Measurements from ENCODE around the gene BRME1.
A peak's percentile ranks its signal among the peaks of the same experiment; 100 is the strongest.

Gene BRME1

DNA sequence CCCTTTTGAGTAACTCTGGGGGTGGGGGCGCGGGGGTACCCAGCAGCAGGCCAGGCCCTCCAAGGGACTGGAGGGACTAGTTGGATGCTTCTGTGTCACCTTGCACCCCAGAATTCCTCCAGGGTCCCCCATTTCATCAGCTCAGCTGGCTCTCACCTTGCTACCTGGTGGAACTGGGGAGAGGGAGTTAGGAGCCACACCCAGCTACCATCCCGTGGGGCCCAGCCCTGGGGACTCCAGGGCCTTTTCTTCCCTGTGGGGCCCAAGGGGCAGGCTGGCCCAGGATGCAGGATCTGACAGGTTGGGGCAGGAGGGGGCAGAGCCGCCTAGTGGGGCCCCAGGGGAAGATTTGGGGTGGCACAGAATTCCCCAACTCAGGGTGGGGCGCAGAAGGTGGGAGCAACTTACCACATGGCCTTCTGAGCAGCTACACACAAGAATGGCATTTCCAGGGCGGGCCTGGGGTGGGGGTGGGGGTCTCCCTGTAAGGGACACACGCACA is 61.7 kb downstream of the BRME1 start:
- DNase-seq (ENCODE audit: low spot score) = no peak

DNA sequence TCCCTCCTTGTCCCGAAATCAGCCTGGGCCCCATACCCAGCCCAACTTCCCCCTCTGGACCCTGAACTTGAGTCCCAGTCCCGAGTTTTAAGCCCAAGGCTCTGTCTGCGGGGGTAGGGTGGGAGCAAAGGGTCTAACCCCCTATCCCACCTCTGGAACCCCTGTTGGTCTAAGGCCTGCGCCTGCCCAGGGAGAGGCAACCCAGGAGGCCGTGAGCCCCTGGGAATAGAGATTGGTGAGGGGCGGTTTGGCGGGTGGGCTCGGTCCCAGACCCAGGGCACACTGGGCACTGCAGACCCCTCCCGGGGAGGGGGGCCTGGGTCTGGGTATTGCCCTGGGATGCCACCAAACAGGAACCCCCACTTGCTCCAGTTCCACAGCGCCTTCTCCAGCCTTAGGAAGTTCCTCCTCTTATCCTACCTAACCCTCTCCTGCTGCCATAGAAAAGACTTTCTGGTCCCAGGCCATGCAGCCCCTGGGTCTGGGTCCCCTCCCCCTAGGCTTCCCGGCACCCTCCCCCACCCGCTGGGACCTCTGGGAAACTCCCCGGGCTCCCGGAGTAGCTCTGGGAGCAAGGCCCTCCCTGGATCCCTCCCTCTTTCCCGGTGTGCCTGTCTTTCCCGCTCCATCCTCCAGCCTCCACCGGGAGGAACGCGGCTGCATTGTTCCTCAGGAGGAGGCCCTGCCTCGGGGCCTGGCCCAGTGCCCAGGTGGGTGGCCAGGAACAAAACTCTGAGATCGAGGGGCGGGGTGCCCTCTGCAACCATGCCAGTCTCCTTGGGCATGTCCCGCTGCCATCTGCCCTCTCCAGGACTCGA is 62.6 kb downstream of the BRME1 start:
- DNase-seq (ENCODE audit: low spot score) = no peak

DNA sequence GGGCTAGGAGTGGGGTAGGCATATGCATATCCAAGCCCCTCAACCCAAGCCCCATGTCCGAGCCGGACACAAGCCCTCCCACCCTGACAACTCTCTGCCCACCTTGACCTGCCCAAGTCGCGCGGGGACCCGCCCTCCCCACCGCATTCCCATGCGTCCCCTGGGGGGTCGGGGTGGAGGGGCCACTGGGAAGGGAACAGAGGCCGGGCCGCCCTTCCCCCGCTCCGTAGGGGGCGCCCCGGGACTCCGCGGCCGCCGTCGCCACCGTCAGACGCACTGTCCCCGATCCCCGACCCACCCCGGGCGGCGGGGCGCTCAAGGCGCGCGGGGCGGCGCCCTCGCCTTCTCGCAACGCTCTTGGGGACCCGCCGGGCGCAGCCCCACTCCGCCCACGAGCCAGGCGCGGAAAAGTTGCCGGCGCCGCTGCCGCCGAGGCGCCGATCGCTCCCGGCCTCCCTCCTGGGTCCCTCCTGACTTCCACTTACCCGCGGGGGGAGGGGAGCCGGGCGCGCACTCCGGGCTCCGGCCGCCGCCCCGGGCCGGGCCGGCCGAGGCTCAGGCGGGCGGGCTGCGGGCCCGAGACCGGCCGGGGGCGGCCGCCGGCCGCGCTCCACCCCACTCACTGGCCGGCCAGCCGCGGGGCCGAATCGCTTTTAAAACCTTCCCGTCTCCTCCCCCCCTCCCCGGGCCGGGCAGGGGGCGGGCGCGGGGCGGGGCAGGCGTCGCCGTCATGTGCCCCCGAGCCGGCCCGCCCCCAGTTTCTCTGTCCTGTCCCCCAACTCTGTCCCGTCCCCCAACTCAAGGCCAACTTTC is 63.4 kb downstream of the BRME1 start:
- DNase-seq (ENCODE audit: low spot score) = peak; percentile 70

DNA sequence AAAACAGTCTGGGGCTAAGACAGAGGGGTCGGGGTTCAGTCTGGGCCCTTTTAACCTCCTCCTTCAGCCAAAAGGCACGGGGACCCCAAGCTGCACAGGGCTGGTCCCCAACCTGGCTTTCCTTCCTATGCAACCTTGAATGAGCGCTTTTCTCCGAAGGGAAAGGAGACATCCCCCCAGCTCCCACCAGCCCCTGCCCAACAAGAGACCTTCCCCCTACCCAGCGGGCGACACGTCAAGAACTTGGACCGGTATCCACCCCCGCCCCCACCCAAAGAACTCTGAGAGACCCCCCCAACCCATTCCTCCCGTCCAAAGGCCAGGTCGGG is 64.0 kb downstream of the BRME1 start:
- DNase-seq (ENCODE audit: low spot score) = no peak

DNA sequence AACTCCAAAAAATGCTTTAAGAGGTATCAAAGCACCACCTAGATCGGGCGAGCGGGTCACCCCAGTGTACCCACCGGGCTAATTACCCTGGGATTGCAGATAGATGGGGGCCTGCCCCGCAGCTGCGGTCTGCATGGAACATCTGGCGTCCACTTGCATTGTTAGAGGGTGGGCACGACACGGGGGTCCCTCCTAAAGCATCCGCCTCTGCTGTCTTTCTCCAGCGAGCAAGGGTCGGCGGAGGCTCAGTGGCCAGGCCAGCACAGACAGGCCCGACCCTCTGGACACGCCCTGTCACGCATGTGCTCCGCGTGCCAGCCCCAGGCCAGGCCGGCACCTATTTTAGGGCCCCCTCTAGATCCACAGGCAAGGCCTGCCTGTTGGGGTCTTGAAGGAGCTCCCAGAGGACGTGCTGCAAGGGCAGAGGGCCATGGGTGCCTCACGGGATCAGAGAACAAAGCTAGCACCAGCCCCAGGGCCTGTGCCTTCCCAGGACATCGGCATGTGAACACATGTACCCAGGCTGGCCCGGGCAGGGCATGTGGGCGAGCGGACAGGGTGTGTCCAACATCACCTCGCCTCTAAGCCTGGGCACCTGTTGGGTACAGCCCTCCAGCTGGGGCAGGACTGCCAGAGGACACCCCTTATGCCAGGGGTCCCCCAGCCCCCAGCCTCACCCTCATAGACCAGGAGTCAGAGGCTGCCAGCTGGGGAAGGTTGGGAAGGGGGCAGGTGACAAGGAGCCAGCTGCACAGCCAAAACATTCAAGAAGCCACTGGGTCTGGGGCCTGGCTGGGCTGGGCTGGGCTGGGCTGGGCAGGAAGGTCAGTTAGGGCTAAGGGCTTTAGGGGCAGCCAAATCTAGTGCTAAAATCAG is 64.6 kb downstream of the BRME1 start:
- no peak for DNase-seq (ENCODE audit: low spot score)

DNA sequence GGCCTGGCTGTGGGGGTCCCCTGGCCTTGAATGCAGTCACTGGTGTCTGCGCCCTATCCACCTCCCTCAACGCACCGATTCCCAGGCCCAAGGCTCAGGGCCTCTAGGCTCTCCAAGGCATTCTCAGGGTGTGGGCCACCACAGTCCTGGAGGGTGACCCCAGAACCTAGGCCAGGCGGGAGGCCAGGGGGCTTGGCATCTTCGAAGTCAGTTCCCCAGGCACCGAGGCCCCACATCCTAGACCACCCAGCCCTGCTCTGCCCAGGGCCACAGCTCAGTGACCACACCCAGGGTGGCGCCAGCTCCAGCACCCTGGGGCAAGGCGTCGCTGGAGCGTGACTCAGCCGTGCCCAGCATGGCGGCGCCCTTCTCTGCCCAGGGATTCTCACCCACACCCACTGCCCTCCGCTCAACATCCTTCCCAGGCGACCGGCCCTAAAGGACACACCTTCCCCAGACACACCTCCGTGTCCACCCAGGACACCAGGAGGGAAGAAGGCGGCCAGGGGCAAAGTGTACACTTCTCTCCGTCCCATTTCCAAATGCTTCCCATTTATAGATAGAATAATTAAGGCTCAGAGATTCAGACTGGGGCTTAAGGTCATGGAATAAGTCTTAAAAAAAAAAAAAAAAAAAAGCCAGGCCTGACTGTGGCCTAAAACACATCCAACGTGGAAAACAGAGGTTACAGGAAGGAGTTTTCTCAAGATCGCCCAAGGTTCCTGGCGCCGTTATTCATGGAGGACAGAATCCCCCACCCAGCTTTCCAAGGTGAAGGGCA is 65.4 kb downstream of the BRME1 start:
- DNase-seq (ENCODE audit: low spot score) = peak; percentile 58

DNA sequence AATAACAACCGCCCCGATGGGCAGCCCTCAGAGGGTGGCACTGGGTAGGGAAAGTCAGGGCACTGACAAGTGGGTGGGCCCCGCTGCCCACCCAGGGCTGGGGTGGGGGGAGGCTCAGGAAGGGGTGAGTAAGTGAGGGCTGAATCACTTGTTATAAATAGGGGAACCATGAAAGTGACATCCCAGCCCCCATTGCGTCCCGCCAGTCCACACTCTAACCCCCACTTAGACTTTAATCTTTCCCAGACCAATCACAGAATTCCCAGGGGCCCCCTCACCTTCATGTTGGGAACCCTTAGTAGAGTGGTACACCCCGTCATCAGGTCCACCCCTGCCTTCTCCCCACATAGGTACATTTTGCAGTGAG is 66.0 kb downstream of the BRME1 start:
- DNase-seq (ENCODE audit: low spot score) = no peak

DNA sequence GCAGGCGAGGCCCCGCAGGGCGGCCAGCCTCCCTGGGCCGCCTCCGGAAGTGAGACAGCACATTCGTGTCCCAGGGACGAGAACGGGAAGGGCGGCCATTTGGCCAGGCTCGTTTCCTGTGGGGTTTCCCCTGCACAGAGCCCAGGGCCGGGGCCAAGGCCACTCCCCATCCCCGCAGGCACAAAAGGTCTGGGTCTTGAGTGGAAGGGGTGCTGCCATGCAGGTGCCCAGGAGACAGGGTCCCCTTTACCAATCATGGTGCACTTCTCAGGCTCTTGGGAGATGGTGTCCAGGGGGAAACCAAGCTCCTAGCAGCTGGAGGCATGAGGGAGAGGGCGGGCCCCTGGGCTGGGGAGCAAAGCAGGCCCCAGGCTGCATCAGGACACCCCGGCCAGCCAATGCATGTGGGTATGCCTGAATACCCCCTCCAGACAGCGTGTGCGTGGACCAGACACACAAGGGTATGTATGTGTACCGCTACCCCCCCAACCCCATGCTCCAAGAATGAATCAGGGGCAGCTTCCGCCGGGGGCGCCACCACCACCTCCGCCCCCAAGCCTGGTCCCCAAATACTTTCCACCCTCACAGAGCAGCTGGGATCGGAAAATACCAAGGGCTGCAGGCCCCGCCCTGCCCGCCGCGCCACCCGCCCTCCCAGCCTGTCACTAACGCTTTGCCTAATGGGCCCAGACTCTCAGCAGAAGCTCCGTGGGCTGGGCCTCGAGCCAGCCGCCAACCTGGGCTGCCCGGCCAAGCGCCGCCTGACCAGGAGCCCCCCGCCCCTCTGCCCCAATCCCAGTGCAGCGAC is 66.6 kb downstream of the BRME1 start:
- peak; percentile 91 for DNase-seq (ENCODE audit: low spot score)

DNA sequence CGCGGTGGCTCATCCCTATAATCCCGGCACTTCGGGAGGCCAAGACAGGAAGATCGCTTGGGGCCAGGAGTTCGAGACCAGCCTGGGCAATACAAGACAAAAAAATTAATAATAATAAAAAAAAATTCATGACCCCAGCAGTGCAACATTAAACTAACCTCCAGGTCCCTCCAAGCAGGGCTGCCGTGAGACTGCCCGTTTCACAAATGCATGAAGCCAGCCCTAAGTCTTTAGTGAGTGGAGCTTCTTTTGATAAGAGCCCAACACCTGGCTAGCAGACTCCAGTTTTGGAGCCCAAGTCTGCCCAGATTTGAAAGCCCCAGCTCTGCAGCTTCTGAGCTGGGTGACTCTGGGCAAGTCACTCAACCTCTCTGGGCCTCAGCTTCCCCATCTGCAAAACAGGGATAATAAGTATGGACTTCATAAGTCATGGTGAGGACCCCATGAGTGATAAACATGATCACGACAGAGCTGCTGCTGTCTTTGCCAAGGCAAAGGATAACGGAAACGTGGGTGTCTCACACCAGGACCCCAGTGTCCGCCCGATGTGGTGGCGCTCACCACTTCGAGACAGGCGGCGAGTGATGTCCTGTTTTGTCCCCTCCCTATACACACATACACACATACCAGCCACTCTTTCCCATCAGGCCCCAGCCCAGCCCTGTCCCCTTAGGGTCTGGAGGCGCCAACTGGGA is 67.3 kb downstream of the BRME1 start:
- no peak for DNase-seq (ENCODE audit: low spot score)

DNA sequence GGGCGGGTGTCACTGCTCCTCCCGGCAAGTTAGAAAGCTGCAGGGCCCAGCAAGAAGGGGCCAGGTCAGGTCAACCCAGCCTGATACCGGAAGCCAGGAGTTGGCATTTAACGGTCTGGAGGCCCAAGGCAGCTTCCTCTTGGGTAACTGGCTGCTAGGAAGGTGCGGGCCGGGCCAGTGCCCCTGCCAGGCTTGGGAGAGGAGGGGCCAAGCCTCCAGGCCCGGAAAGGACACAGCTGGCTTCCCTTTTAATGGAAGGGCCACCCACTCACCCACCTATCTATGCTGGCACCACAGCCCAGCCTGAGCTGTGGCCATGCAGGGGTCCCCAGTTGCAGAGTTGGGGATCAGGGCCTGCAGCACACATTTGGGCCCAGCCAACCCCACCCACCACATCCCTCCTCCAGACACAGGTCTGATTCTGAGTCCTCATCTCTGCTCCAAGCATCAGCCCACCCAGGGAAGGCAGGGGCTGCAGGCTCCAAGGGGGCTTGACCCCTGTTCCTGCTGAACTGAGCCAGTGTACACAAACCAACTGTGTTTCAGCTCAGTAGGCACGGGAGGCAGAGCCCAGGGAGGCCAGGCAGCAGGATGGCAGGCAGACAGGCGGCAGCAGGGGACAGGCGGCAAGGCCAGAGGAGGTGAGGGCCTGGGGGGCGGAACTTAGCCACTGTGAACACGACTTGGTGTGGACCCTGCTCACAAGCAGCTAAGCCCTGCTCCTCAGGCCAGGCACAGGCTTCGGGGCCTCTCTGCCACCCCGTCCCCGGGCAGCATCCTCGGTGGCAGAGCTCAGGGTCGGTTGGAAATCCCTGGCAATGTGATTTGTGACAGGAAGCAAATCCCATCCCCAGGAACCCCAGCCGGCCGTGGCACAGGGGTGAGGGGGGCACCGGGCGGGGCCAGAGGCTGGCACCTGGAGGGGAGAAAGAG is 69.9 kb downstream of the BRME1 start:
- DNase-seq (ENCODE audit: low spot score) = no peak

DNA sequence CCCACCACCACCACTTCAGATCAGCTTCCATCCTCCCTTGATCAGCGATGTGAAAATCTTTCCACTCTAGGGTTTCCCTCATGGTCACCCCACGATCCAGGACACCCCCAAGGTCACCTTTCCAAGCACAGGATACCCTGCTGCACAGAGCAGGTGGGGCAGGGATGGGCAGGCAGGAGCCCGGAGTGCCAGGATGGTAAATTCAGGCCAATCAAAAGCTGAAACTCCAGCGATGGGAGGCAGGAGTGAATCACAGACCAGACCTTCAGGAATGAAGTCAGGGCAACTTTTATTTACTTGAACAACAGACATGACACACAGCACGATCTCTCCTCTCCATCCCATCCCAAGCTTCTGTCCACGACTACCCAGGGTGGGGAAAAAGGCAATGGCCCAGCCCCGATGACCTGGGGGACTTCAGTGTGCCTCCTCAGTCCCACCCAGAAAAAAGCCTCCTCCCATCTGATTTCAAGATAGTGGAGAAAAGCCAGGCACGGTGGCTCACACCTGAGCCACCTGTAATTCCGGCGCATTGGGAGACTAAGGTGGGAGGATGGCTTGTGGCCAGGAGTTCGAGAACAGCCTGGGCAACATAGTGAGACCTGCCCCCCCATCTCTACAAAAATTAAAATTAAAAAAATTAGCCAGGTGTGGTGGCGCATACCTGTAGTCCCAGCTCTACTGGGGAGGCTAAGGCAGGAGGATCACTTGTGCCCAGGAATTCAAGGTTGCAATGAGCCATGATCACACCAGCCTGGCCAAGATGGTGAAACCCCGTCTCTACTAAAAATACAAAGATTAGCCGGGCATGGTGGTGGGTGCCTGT is 71.5 kb downstream of the BRME1 start:
- DNase-seq (ENCODE audit: low spot score) = no peak

DNA sequence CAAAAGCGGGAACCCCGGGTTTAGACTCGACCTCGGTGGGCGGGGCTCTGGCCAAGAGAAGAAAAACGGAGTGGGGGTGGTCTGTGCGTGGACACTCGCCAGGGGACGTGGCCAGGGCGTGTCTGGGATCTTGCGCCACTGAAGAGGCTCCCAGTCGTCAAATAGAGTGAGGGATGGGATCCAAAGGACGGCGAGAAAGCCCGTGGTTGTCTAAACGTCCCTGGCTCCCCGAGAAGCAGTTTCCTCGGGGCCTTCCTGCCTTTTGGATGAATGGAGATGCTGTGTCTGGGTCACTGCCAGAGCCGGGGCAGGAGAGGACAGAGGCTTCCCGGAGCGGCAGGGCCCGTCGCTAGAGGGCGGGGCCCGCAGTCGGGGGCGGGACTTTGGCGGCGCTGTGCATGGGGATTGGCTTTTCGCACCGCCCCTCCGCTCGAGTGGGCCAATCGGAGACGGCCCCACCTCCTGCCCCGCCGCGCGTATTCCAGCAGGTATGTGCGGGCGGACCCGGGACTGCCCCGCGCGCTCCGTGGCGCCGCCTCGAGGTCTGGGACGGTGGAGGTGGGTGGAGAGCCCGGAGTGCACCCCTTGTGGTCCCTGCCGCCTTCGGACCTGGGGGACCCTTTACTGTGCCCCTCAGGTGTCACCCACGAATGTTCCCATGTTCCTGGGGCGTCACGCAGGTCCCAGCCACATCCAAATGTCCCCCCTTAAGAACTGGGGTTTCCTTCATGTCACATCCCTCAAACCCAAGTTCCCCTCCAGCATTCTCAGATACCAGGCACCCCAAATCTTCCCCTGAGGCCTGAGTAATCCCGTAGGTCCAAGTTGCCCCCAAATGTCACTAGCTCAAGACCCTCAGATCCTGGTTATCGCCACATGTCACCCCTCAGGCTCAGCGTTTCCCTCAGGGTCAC is 72.3 kb downstream of the BRME1 start:
- DNase-seq (ENCODE audit: low spot score) = peak; percentile 92

Measured in activated CD4-positive, alpha-beta T cell treated with anti-CD3 and anti-CD28 coated beads, Interleukin-2, Interleukin-4, amounts not matched to agents 100 ng/mL and 50 ng/mL, durations not matched to agents 16 hours and 8 hours (primary cell).